ENCODE data around the gene PRPS1L1. TPM values are rescaled to one million over a fixed set of nuclear protein-coding genes. Genes with fewer than 3 reads are reported as not detected.

The PRPS1L1 gene
- total RNA-seq, 1 experiment from 2014 or later = not detected

DNA sequence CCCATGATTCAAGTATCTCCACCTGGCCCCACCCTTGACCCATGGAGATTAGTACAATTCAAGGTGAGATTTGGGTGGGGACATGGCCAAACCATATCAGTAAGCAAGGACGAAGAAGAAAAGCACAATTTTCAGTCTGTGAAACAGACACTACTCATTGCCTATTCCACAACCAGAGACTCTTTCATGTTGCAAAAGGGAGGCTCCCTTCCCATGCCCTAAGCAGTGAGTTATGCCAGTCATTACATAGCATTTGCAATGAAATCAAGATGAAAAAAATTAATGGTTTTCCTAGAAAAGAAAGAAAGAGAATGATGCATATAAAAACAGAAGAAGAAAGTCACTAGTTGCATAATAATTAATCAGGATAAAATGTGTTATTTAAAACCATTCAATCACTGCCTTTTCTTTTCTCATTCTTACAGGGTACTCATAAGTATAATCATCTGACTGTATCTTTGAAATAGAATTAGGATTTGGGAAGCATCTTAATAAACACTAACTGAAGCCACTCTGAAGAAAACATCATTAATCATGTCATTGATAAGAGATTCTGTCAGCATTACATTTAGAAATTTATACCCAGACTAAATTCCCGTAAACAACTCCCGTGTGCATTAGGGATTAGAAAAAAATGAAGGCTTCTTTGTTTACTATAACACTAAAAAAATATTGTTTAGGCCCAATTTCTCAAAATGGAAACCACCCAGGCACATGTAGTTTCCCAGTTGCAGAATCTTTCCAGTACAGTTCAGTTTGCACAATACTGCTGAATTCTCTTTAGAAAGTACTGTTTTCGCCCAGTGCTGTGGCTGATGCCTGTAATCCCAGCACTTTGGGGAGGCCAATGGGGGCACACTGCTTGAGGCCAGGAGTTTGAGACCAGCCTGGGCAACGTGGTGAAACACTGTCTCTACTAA, 9.1 kb downstream of the PRPS1L1 start:
- intact Hi-C loops (cut with micrococcal nuclease; ENCODE audit: unreplicated experiment) = no loop called here
- TF ChIP-seq EZH2 (IDR thresholded peaks at IDR 0.05; ENCODE audit: borderline replicate concordance, low read depth, low read length, poor library complexity, severe bottlenecking) (no peak), CTCF (conservative IDR thresholded peaks at IDR 0.05; ENCODE audit: low read depth, low read length) (no peak)
- Histone ChIP-seq H3K27ac (ENCODE audit: low read depth, low read length, poor library complexity, severe bottlenecking) (no peak overlapping the region), H3K36me3 (ENCODE audit: insufficient read depth, low read length, poor library complexity, severe bottlenecking) (no peaks in the 10 kb centered on the region), H3K4me1 (ENCODE audit: insufficient read depth, low read length, poor library complexity, severe bottlenecking) (peaks cover 15% of the 10 kb centered on the region), H3K9me3 (ENCODE audit: low read depth, low read length, poor library complexity, severe bottlenecking) (no peaks in the 10 kb centered on the region), H3K27me3 (replicated peaks; ENCODE audit: insufficient read depth, low read depth, low read length, poor library complexity) (no peaks in the 10 kb centered on the region), H3K4me3 (ENCODE audit: low read depth, low read length, poor library complexity, severe bottlenecking) (no peak overlapping the region)
- CTCF ChIA-PET = no interaction called here
- DNase-seq (ENCODE audit: low spot score) = no peak
- POLR2A ChIA-PET (ENCODE audit: low non-redundant PET) = no interaction called here
- no TSS peak for BruUV-seq (replicated peaks)

GRCh38 chr7:18016547-18017444, 10.8 kb downstream of the PRPS1L1 start:
- no peak for TF ChIP-seq EZH2 (IDR thresholded peaks at IDR 0.05; ENCODE audit: borderline replicate concordance, low read depth, low read length, poor library complexity, severe bottlenecking)
- TF ChIP-seq CTCF (conservative IDR thresholded peaks at IDR 0.05; ENCODE audit: low read depth, low read length) = no peak
- ChIA-PET POLR2A (ENCODE audit: low non-redundant PET) (no interaction called here), CTCF (no interaction called here)
- BruUV-seq (replicated peaks) = no TSS peak
- Histone ChIP-seq H3K4me3 (ENCODE audit: low read depth, low read length, poor library complexity, severe bottlenecking) (no peak overlapping the region), H3K9me3 (ENCODE audit: low read depth, low read length, poor library complexity, severe bottlenecking) (no peaks in the 10 kb centered on the region), H3K27ac (ENCODE audit: low read depth, low read length, poor library complexity, severe bottlenecking) (no peak overlapping the region), H3K4me1 (ENCODE audit: insufficient read depth, low read length, poor library complexity, severe bottlenecking) (peaks cover 15% of the 10 kb centered on the region), H3K36me3 (ENCODE audit: insufficient read depth, low read length, poor library complexity, severe bottlenecking) (no peaks in the 10 kb centered on the region), H3K27me3 (replicated peaks; ENCODE audit: insufficient read depth, low read depth, low read length, poor library complexity) (no peaks in the 10 kb centered on the region)
- DNase-seq (ENCODE audit: low spot score) = no peak
- intact Hi-C loops (cut with micrococcal nuclease; ENCODE audit: unreplicated experiment) = no loop called here

- H3K27ac ChIP-seq (ENCODE audit: low read depth, low read length, poor library complexity, severe bottlenecking) = no peak overlapping the region
- ChIA-PET POLR2A (ENCODE audit: low non-redundant PET) (no interaction called here), CTCF (no interaction called here)
- no peaks in the 10 kb centered on the region for H3K36me3 ChIP-seq (ENCODE audit: insufficient read depth, low read length, poor library complexity, severe bottlenecking)
- no peak overlapping the region for H3K4me3 ChIP-seq (ENCODE audit: low read depth, low read length, poor library complexity, severe bottlenecking)
- no peaks in the 10 kb centered on the region for H3K4me1 ChIP-seq (ENCODE audit: insufficient read depth, low read length, poor library complexity, severe bottlenecking)
- TF ChIP-seq CTCF (conservative IDR thresholded peaks at IDR 0.05; ENCODE audit: low read depth, low read length) (no peak), EZH2 (IDR thresholded peaks at IDR 0.05; ENCODE audit: borderline replicate concordance, low read depth, low read length, poor library complexity, severe bottlenecking) (no peak)
- no peaks in the 10 kb centered on the region for H3K9me3 ChIP-seq (ENCODE audit: low read depth, low read length, poor library complexity, severe bottlenecking)
- H3K27me3 ChIP-seq (replicated peaks; ENCODE audit: insufficient read depth, low read depth, low read length, poor library complexity) = no peaks in the 10 kb centered on the region
- no TSS peak for BruUV-seq (replicated peaks)
- DNase-seq (ENCODE audit: low spot score) = no peak
- intact Hi-C loops (cut with micrococcal nuclease; ENCODE audit: unreplicated experiment) = no loop called here
Measured at GRCh38 chr7:18013936-18014335, 13.7 kb downstream of the PRPS1L1 start.

Measured in A673 (cell line).